Esophagus squamous epithelium (tissue), 4 donors: ENCODE results near the gene NCF2.

Experiments
- CTCF ChIP-seq, 6 experiments: fragments of 450-650 bp in 4 of 6; fragments of 200-600 bp in 2 of 6; sonication (generic) in 2 of 6; IDR thresholded peaks; one replicate each; pipeline ENCODE4 v1.5.1; 2016 to 2019; ENCODE audit warnings: antibody characterized with exemption in 6 of 6, mild to moderate bottlenecking in 4 of 6, moderate library complexity in 4 of 6
- POLR2A ChIP-seq, 4 donors: fragments of 450-650 bp; IDR thresholded peaks; one replicate each; pipeline ENCODE4 v1.6.1; 2017; ENCODE audit warnings: antibody characterized with exemption in 4 of 4, mild to moderate bottlenecking in 4 of 4, moderate library complexity in 3 of 4

DNA sequence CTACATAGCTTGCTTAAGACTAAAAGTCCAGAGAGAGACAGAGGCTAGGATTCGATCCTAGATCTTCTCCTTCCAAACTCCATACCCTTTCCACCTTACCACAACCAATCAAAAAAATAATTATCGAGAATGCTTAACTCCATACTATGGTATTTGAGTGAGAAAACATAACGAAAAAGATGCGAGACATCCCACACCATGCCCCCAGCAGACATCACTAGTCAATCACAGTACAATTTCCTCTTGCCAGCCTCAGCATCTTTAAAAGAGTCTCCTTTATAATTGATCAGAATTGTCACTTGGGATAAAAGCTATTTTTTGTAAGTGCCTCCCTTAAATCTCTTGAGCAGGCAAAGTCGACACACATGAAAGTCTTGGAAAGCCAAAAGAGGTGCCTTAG lies 875 bp downstream of the NCF2 start:
- no peak for TF ChIP-seq CTCF (IDR thresholded peaks at IDR 0.05)
- TF ChIP-seq POLR2A (IDR thresholded peaks at IDR 0.05), result no peak
